SK-N-SH (cell line): ENCODE measurements around the gene SDC3. TPM values are rescaled to one million over a fixed set of nuclear protein-coding genes. Genes with fewer than 3 reads are reported as not detected.

Experiments used
- CTCF ChIA-PET: fragments of 300-600, 350-600 bp; formaldehyde crosslinking; extraction: SDS; loops from one replicate; lab custom pipeline; 2021; lab: Yijun Ruan, JAX
- POLR2A ChIA-PET: fragments of 350-600 bp; sonication (Branson Sonifier 250); formaldehyde crosslinking; extraction: SDS; loops from one replicate; lab custom pipeline; 2020; ENCODE audit warnings: antibody characterized with exemption, inconsistent platforms; lab: Yijun Ruan, JAX
- DNase-seq: peaks from one replicate; pipeline ENCODE4 v3.0.0; 2012
- H2AFZ ChIP-seq: fragments of 200-600 bp; sonication (generic); 2 replicates; pipeline ENCODE4 v1.8.1; 2016; ENCODE audit warnings: antibody characterized with exemption, mild to moderate bottlenecking, low read depth
- H3F3A ChIP-seq: fragments of 200-600 bp; sonication (generic); replicated peaks from 2 replicates; pipeline ENCODE3; 2016; ENCODE audit warnings: antibody characterized with exemption, mild to moderate bottlenecking; ENCODE audit not compliant: insufficient read depth
- H3K27ac ChIP-seq, 2 experiments: fragments of 200-500 bp in 1 of 2; fragments of 200-600 bp in 1 of 2; sonication (Bioruptor generic) in 1 of 2; sonication (generic), shearing (Covaris generic) in 1 of 2; 2 replicates each; pipeline versions ENCODE4 v1.5.1 to v1.6.1; 2014 to 2016; ENCODE audit warnings: low read depth in 2 of 2, inconsistent platforms in 1 of 2, low read length in 1 of 2, mild to moderate bottlenecking in 1 of 2, mixed read lengths in 1 of 2
- H3K27me3 ChIP-seq: fragments of 200-600 bp; sonication (generic), shearing (Covaris generic); 2 replicates; pipeline ENCODE4 v1.6.1; 2016; ENCODE audit warnings: mixed run types; ENCODE audit not compliant: insufficient read depth
- H3K36me3 ChIP-seq, 2 experiments: fragments of 200-500 bp in 1 of 2; fragments of 200-600 bp in 1 of 2; sonication (Bioruptor generic) in 1 of 2; sonication (generic) in 1 of 2; replicated peaks in 1 of 2; 2 replicates each; pipeline versions ENCODE3 to v1.5.1; 2014 to 2016; ENCODE audit warnings: low read length in 1 of 2, mild to moderate bottlenecking in 1 of 2; ENCODE audit not compliant: insufficient read depth in 2 of 2, control insufficient read depth in 1 of 2
- H3K4me1 ChIP-seq, 2 experiments: fragments of 200-500 bp in 1 of 2; fragments of 200-600 bp in 1 of 2; sonication (Bioruptor generic) in 1 of 2; sonication (generic), shearing (Covaris generic) in 1 of 2; 2 replicates each; pipeline versions ENCODE4 v1.5.1 to v1.6.1; 2014 to 2016; ENCODE audit warnings: low read depth in 1 of 2, low read length in 1 of 2, mixed run types in 1 of 2; ENCODE audit not compliant: insufficient read depth in 2 of 2, control insufficient read depth in 1 of 2
- H3K4me2 ChIP-seq: fragments of 200-600 bp; sonication (generic), shearing (Covaris generic); 2 replicates; pipeline ENCODE4 v1.6.1; 2017; ENCODE audit warnings: mixed run types
- H3K4me3 ChIP-seq, 2 experiments: fragments of 200-500 bp in 1 of 2; fragments of 200-600 bp in 1 of 2; sonication (Bioruptor generic) in 1 of 2; sonication (generic), shearing (Covaris generic) in 1 of 2; 2 replicates each; pipeline versions ENCODE4 v1.5.1 to v1.8.1; 2014 to 2016; ENCODE audit warnings: low read depth in 2 of 2, inconsistent platforms in 1 of 2, low read length in 1 of 2, mild to moderate bottlenecking in 1 of 2, mixed read lengths in 1 of 2, moderate library complexity in 1 of 2
- H3K79me2 ChIP-seq: fragments of 200-600 bp; sonication (generic); 2 replicates; pipeline ENCODE4 v1.8.1; 2017; ENCODE audit warnings: mild to moderate bottlenecking; ENCODE audit not compliant: insufficient read depth
- H3K9ac ChIP-seq: fragments of 200-600 bp; sonication (generic); 2 replicates; pipeline ENCODE4 v1.6.1; 2017; ENCODE audit warnings: mixed run types
- H3K9me2 ChIP-seq: fragments of 200-600 bp; sonication (generic); 2 replicates; pipeline ENCODE4 v1.6.1; 2017; ENCODE audit warnings: mixed run types
- H3K9me3 ChIP-seq: fragments of 200-600 bp; sonication (generic); 2 replicates; pipeline ENCODE4 v1.6.1; 2017; ENCODE audit warnings: mixed run types, mild to moderate bottlenecking, moderate library complexity
- H4K20me1 ChIP-seq: fragments of 200-600 bp; sonication (generic); 2 replicates; pipeline ENCODE4 v1.6.1; 2017; ENCODE audit warnings: mild to moderate bottlenecking, mixed run types; ENCODE audit not compliant: insufficient read depth
- EP300 ChIP-seq, 2 experiments: IDR thresholded peaks; 2 replicates each; pipeline versions ENCODE4 v1.4.0 to v1.6.1; 2012; ENCODE audit warnings: borderline replicate concordance in 1 of 2, low read depth in 1 of 2, low read length in 1 of 2
- EZH2phosphoT487 ChIP-seq: fragments of 200-600 bp; sonication (generic); IDR thresholded peaks from 2 replicates; pipeline ENCODE4 v1.6.1; 2017; ENCODE audit warnings: low read depth, mixed run types, mild to moderate bottlenecking, antibody characterized with exemption, moderate library complexity, borderline replicate concordance
- FOSL2 ChIP-seq: IDR thresholded peaks from 2 replicates; pipeline ENCODE4 v1.4.0; 2012; ENCODE audit warnings: low read depth, mild to moderate bottlenecking, moderate library complexity, borderline replicate concordance
- FOXJ3 ChIP-seq: sonication (generic); formaldehyde crosslinking; IDR thresholded peaks from 2 replicates; pipeline ENCODE4 v1.5.1; 2020; ENCODE audit warnings: mild to moderate bottlenecking, missing genetic modification reagents
- FOXM1 ChIP-seq: IDR thresholded peaks from 2 replicates; pipeline ENCODE4 v1.4.0; 2012; ENCODE audit warnings: low read depth, mild to moderate bottlenecking
- GABPA ChIP-seq: IDR thresholded peaks from 2 replicates; pipeline ENCODE4 v1.4.0; 2012; ENCODE audit warnings: low read depth, mild to moderate bottlenecking
- GATA2 ChIP-seq: sonication (generic); formaldehyde crosslinking; IDR thresholded peaks from 2 replicates; pipeline ENCODE4 v1.5.0; 2020; ENCODE audit warnings: mild to moderate bottlenecking, missing genetic modification reagents
- JUND ChIP-seq: IDR thresholded peaks from 2 replicates; pipeline ENCODE4 v1.4.0; 2012
- NRF1 ChIP-seq: IDR thresholded peaks from 2 replicates; pipeline ENCODE4 v1.6.1; 2012; ENCODE audit warnings: low read depth, mild to moderate bottlenecking, low read length
- POLR2AphosphoS5 ChIP-seq: IDR thresholded peaks from 2 replicates; pipeline ENCODE4 v1.6.1; 2012; ENCODE audit warnings: low read depth, low read length
- RCOR1 ChIP-seq: fragments of 150-350 bp; IDR thresholded peaks from 2 replicates; pipeline ENCODE4 v1.6.1; 2017; ENCODE audit warnings: antibody characterized with exemption, low read length
- RFX5 ChIP-seq: IDR thresholded peaks from 2 replicates; pipeline ENCODE4 v1.6.1; 2012; ENCODE audit warnings: mild to moderate bottlenecking, improper control_type of control experiment, low read length
- RXRA ChIP-seq: IDR thresholded peaks from 2 replicates; pipeline ENCODE4 v1.4.0; 2012; ENCODE audit warnings: low read depth, mild to moderate bottlenecking, borderline replicate concordance
- TAF1 ChIP-seq: IDR thresholded peaks from 2 replicates; pipeline ENCODE4 v1.6.1; 2012; ENCODE audit warnings: low read depth, mild to moderate bottlenecking, low read length, moderate library complexity, borderline replicate concordance
- TCF12 ChIP-seq: IDR thresholded peaks from 2 replicates; pipeline ENCODE4 v1.4.0; 2012
- TEAD4 ChIP-seq: IDR thresholded peaks from 2 replicates; pipeline ENCODE4 v1.4.0; 2012; ENCODE audit warnings: mild to moderate bottlenecking, borderline replicate concordance; ENCODE audit not compliant: insufficient read depth
- WGBS: methylation state at CpG from one replicate; pipeline ENCODE4 v1.1.6; 2017; ENCODE audit warnings: low lambda C conversion rate; 5-methylcytosine and 5-hydroxymethylcytosine counted together
- polyA plus RNA-seq, 3 experiments: library from polyadenylated mRNA; depleted of rRNA; stranded (reverse); fragments of >200 nt; gene quantifications; 2 replicates each; pipeline ENCODE4 v1.2.3, GENCODE V29; 2012
- TF ChIP-seq, protein P1 (sequence below): IDR thresholded peaks from 2 replicates; pipeline ENCODE4 v1.4.0; 2012; ENCODE audit warnings: low read depth, borderline replicate concordance

The SDC3 gene
- polyA plus RNA-seq, 1 of the 3 experiments (the other 2 are of a cell fraction): 18.8 TPM

DNA sequence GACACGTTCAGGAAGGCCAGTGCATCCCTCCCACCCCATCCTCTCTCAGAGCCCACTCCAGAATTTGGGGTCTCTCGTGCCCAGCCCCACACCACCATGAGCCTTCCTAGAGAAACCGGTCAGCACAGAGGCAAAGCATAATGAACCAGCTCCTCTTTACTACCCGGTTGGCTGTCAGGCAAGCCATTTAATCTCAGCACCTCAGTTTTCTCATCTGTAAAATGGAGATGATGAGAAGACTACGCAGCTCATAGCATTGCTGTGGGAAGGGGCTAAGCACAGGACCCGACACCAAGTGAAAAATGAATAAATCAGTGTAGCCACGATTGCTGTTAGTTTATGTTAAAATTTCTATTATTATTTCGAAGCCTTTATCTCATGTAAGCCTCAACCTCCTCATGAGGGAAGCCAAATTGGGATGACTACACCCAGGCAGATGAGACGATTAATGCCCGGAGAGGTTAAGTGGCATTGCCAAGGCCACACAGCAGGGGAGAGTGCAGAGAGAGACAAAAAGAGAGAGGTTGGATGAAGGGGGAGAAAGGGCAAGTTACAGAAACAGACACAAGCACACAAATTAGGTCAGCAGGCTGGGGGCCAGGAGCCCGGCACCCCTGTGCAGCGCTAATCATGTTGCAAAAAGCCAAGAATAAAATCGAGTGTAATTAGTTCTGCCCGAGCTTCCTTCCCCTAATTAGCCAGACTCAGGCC, 25.7 kb downstream of the SDC3 start:
- H3K4me3 ChIP-seq: no peak overlapping the region
- no peaks in the 10 kb centered on the region for H3K36me3 ChIP-seq
- H3K9me2 ChIP-seq: no peaks in the 10 kb centered on the region
- 86% methylated on average over 14 of the region's 14 CpGs for WGBS
- H3F3A ChIP-seq: no peaks in the 10 kb centered on the region
- no peak overlapping the region for H3K27ac ChIP-seq
- H3K4me2 ChIP-seq: no peak overlapping the region
- peaks cover 12 to 21% of the 10 kb centered on the region in 2 experiments; a peak in 3 of 4 replicates for H3K4me1 ChIP-seq
- H4K20me1 ChIP-seq: peaks cover 61% of the 10 kb centered on the region
- no peaks in the 10 kb centered on the region for H3K9me3 ChIP-seq
- CTCF ChIA-PET: interaction anchor here (0.9 to 2.1 kb wide), 4 partner anchors 10 to 101 kb away, joined by 3 to 5 read pairs (median 3); no protein-coding TSS in a partner anchor
- no peak for DNase-seq
- POLR2A ChIA-PET: no interaction called here
- no peaks in the 10 kb centered on the region for H3K27me3 ChIP-seq
- H2AFZ ChIP-seq: no peak overlapping the region
- H3K79me2 ChIP-seq: peaks cover 20% of the 10 kb centered on the region
- TF ChIP-seq POLR2AphosphoS5 (no peak), NRF1 (no peak), JUND (no peak), TEAD4 (no peak), GABPA (no peak), EZH2phosphoT487 (no peak), GATA2 (CRISPR knock-in tag) (no peak), RCOR1 (no peak), TAF1 (no peak), FOXM1 (no peak), FOXJ3 (CRISPR knock-in tag) (no peak), FOSL2 (no peak), TCF12 (no peak), EP300 (IDR thresholded peaks at IDR 0.05; ENCODE audit: borderline replicate concordance in 1 of 2, low read depth in 1 of 2, low read length in 1 of 2) (no peak), RFX5 (no peak), RXRA (no peak)
- TF ChIP-seq, protein P1, sequence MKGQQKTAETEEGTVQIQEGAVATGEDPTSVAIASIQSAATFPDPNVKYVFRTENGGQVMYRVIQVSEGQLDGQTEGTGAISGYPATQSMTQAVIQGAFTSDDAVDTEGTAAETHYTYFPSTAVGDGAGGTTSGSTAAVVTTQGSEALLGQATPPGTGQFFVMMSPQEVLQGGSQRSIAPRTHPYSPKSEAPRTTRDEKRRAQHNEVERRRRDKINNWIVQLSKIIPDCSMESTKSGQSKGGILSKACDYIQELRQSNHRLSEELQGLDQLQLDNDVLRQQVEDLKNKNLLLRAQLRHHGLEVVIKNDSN: no peak
- no peak overlapping the region for H3K9ac ChIP-seq
